Sigmoid colon (tissue), 7 donors: ENCODE results near the gene STARD3NL. TPM values are rescaled to one million over a fixed set of nuclear protein-coding genes. Genes with fewer than 3 reads are reported as not detected.
A peak's percentile ranks its signal among the peaks of the same experiment; 100 is the strongest.

Experiments
- DNase-seq: peaks from one replicate; pipeline ENCODE4 v3.0.0-alpha.2; 2019
- H3K27ac ChIP-seq, 4 donors: fragments of 200-600 bp; sonication (generic); one replicate each; pipeline ENCODE4 v1.5.1; 2016 to 2019; ENCODE audit warnings: mild to moderate bottlenecking in 1 of 4
- H3K27me3 ChIP-seq, 3 donors: fragments of 200-600 bp; sonication (generic); one replicate each; pipeline ENCODE4 v1.5.1; 2019; ENCODE audit warnings: mild to moderate bottlenecking in 1 of 3
- H3K36me3 ChIP-seq, 4 donors: fragments of 200-600 bp; sonication (generic); one replicate each; pipeline ENCODE4 v1.5.1; 2016 to 2019
- H3K4me1 ChIP-seq, 4 donors: fragments of 200-600 bp; sonication (generic); one replicate each; pipeline ENCODE4 v1.5.1; 2017 to 2019
- H3K4me3 ChIP-seq, 4 donors: fragments of 200-600 bp; sonication (generic); one replicate each; pipeline ENCODE4 v1.5.1; 2017 to 2019; ENCODE audit warnings: mild to moderate bottlenecking in 2 of 4, moderate library complexity in 1 of 4
- H3K9me3 ChIP-seq, 4 donors: fragments of 200-600 bp in 3 of 4; sonication (generic) in 3 of 4; one replicate each; pipeline versions ENCODE4 v1.5.1 to v1.6.1; 2013 to 2019
- CTCF ChIP-seq, 4 experiments: fragments of 450-650 bp in 3 of 4; fragments of 200-600 bp in 1 of 4; IDR thresholded peaks; one replicate each; pipeline ENCODE4 v1.5.1; 2016 to 2019; ENCODE audit warnings: antibody characterized with exemption in 4 of 4, mild to moderate bottlenecking in 3 of 4, moderate library complexity in 2 of 4
- EP300 ChIP-seq, 4 donors: sonication (generic); formaldehyde crosslinking; IDR thresholded peaks; one replicate each; pipeline ENCODE4 v1.6.1; 2017; ENCODE audit warnings: antibody characterized with exemption in 4 of 4
- POLR2A ChIP-seq, 2 donors: fragments of 450-650 bp; IDR thresholded peaks; one replicate each; pipeline ENCODE4 v1.6.1; 2016; ENCODE audit warnings: antibody characterized with exemption in 2 of 2, mild to moderate bottlenecking in 2 of 2, moderate library complexity in 2 of 2
- POLR2AphosphoS5 ChIP-seq, 4 donors: sonication (generic); formaldehyde crosslinking; IDR thresholded peaks; one replicate each; pipeline ENCODE4 v1.6.1; 2017; ENCODE audit warnings: antibody characterized with exemption in 4 of 4
- WGBS, 2 donors: extraction: QIAGEN DNeasy Blood & Tissue Kit; methylation state at CpG; one replicate each; pipeline ENCODE4 v1.1.7; 2013; 5-methylcytosine and 5-hydroxymethylcytosine counted together
- intact Hi-C: fragments of 100-400 bp; cut with DNase I; formaldehyde crosslinking; loops from one replicate; pipeline ENCODE4 v1.15.1; 2023
- polyA plus RNA-seq, 3 donors: library from polyadenylated mRNA; stranded (reverse); fragments of 200-250 nt; gene quantifications; one replicate each; pipeline ENCODE4 v1.2.3, GENCODE V29; 2013
- total RNA-seq, 4 donors: library from RNA; depleted of rRNA; stranded (reverse); fragments of >200 nt; gene quantifications; one replicate each; pipeline ENCODE4 v1.1.0, GENCODE V29; 2016
- donor health status: healthy with polysubstance abuse.
- donor health status: Bipolar disorder and iron deficiency.
- donor health status: healthy.

STARD3NL gene
- total and polyA plus RNA-seq, 7 donors, result 26.3 to 67.6 (median 36.0) TPM

- Histone ChIP-seq H3K36me3 (peaks cover 10 to 57% (median 23%) of the 10 kb centered on the region in 4 donors), H3K4me3 (no peak overlapping the region), H3K27me3 (no peaks in the 10 kb centered on the region), H3K4me1 (peaks cover 0 to 20% (median 9%) of the 10 kb centered on the region in 4 donors), H3K9me3 (no peaks in the 10 kb centered on the region), H3K27ac (no peak overlapping the region)
- intact Hi-C loops, result loop anchor here (5.0 kb wide), 1 partner anchor 318 kb away; no protein-coding TSS in a partner anchor
- no peak for DNase-seq
- no peak for TF ChIP-seq CTCF (IDR thresholded peaks at IDR 0.05)
- TF ChIP-seq POLR2A (IDR thresholded peaks at IDR 0.05), result no peak
- TF ChIP-seq EP300 (IDR thresholded peaks at IDR 0.05), result no peak
- TF ChIP-seq POLR2AphosphoS5 (IDR thresholded peaks at IDR 0.05), result no peak
- WGBS, 2 donors, result 74 to 79% methylated on average over 3 of the region's 3 CpGs
These were observed 42.4 kb downstream of the STARD3NL start for GRCh38 chr7:38220452-38220851.

- no peak for DNase-seq
- H3K9me3 ChIP-seq, result no peaks in the 10 kb centered on the region
- TF ChIP-seq CTCF (IDR thresholded peaks at IDR 0.05), result peak; percentile 78 to 88 (median 84)
- TF ChIP-seq POLR2AphosphoS5 (IDR thresholded peaks at IDR 0.05), result no peak
- no peak for TF ChIP-seq POLR2A (IDR thresholded peaks at IDR 0.05)
- no peak for TF ChIP-seq EP300 (IDR thresholded peaks at IDR 0.05)
- peak overlapping the region in 2 of 4 donors; percentile 10 to 48 for H3K27ac ChIP-seq
- H3K4me1 ChIP-seq, result peaks cover 0 to 14% (median 3%) of the 10 kb centered on the region in 4 donors
- H3K36me3 ChIP-seq, result peaks cover 10 to 57% (median 15%) of the 10 kb centered on the region in 4 donors
- intact Hi-C loops, result loop anchor here (1.0 to 5.0 kb wide), 2 partner anchors 115 to 320 kb away; no protein-coding TSS in a partner anchor
- no peak overlapping the region for H3K4me3 ChIP-seq
- 62% methylated on average over 5 of the region's 5 CpGs for WGBS, 2 donors
- H3K27me3 ChIP-seq, result no peaks in the 10 kb centered on the region
These were observed 44.5 kb downstream of the STARD3NL start for GRCh38 chr7:38222481-38223096.

- no peak overlapping the region for H3K27ac ChIP-seq
- no peaks in the 10 kb centered on the region for H3K27me3 ChIP-seq
- intact Hi-C loops, result loop anchor here (5.0 kb wide), 1 partner anchor 321 kb away; no protein-coding TSS in a partner anchor
- TF ChIP-seq CTCF (IDR thresholded peaks at IDR 0.05) (no peak), POLR2A (IDR thresholded peaks at IDR 0.05) (no peak), EP300 (IDR thresholded peaks at IDR 0.05) (no peak), POLR2AphosphoS5 (IDR thresholded peaks at IDR 0.05) (no peak)
- peaks cover 10 to 57% (median 15%) of the 10 kb centered on the region in 4 donors for H3K36me3 ChIP-seq
- H3K4me1 ChIP-seq, result peaks cover 0 to 14% (median 3%) of the 10 kb centered on the region in 4 donors
- WGBS, 2 donors, result 89 to 94% methylated on average over 2 of the region's 2 CpGs
- DNase-seq, result no peak
- H3K9me3 ChIP-seq, result no peaks in the 10 kb centered on the region
- H3K4me3 ChIP-seq, result no peak overlapping the region
These were observed 45.3 kb downstream of the STARD3NL start for GRCh38 chr7:38223306-38223705.

GRCh38 chr7:38224392-38224791 lies 46.3 kb downstream of the STARD3NL start:
- peaks cover 0 to 14% (median 3%) of the 10 kb centered on the region in 4 donors for H3K4me1 ChIP-seq
- peaks cover 10 to 57% (median 17%) of the 10 kb centered on the region in 4 donors for H3K36me3 ChIP-seq
- DNase-seq, result no peak
- no peak for TF ChIP-seq POLR2AphosphoS5 (IDR thresholded peaks at IDR 0.05)
- TF ChIP-seq EP300 (IDR thresholded peaks at IDR 0.05), result no peak
- TF ChIP-seq CTCF (IDR thresholded peaks at IDR 0.05), result no peak
- TF ChIP-seq POLR2A (IDR thresholded peaks at IDR 0.05), result no peak
- H3K27me3 ChIP-seq, result no peaks in the 10 kb centered on the region
- no peak overlapping the region for H3K27ac ChIP-seq
- 86 to 91% methylated on average over 5 of the region's 5 CpGs for WGBS, 2 donors
- no peak overlapping the region for H3K4me3 ChIP-seq
- intact Hi-C loops, result loop anchor here (5.0 kb wide), 1 partner anchor 322 kb away; no protein-coding TSS in a partner anchor
- H3K9me3 ChIP-seq, result no peaks in the 10 kb centered on the region
